ENCODE measurements around the gene SIGLEC9. TPM values are rescaled to one million over a fixed set of nuclear protein-coding genes. Genes with fewer than 3 reads are reported as not detected.

Gene SIGLEC9
- total RNA-seq: 1 to 10 TPM in 3 of 4 donors, under 1 TPM in 1; 0.51 to 2.6 (median 1.7) TPM

DNA sequence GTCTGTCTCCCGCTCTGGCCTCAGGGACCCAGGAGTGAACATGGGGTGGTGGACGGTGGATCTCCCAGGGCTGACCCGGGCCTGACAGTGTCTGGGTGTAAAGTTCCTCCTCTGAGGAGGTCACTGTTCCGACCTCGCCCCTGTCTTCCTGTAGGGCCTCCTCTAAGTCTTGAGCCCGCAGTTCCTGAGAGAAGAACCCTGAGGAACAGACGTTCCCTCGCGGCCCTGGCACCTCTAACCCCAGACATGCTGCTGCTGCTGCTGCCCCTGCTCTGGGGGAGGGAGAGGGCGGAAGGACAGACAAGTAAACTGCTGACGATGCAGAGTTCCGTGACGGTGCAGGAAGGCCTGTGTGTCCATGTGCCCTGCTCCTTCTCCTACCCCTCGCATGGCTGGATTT, at the start of gene SIGLEC9:
TSS of gene SIGLEC9 (plus strand) at position 178 of the 400 bp plus-strand sequence. CDS start at position 247, 69 bp downstream.
- DNase-seq: no peak
- TF ChIP-seq POLR2A (IDR thresholded peaks at IDR 0.05) (no peak), CTCF (IDR thresholded peaks at IDR 0.05) (no peak)
- no peaks in the 10 kb centered on the region for H3K27me3 ChIP-seq
- H3K4me1 ChIP-seq: no peaks in the 10 kb centered on the region
- intact Hi-C loops (cut with DNase I; ENCODE audit: low total_unique reads): no loop called here
- H3K9me3 ChIP-seq: no peaks in the 10 kb centered on the region
- H3K4me3 ChIP-seq: no peak within 1 kb of the TSS
- no peaks in the 10 kb centered on the region for H3K36me3 ChIP-seq
- H3K27ac ChIP-seq: no peak within 1 kb of the TSS

- peaks cover 0 to 6% of the 10 kb centered on the region in 2 donors for H3K9me3 ChIP-seq
- no peaks in the 10 kb centered on the region for H3K36me3 ChIP-seq
- H3K27me3 ChIP-seq: no peaks in the 10 kb centered on the region
- no peak for DNase-seq
- H3K27ac ChIP-seq: no peak overlapping the region
- TF ChIP-seq CTCF (IDR thresholded peaks at IDR 0.05): no peak
- TF ChIP-seq POLR2A (IDR thresholded peaks at IDR 0.05): no peak
- no peak overlapping the region for H3K4me3 ChIP-seq
- intact Hi-C loops (cut with DNase I; ENCODE audit: low total_unique reads): no loop called here
- no peaks in the 10 kb centered on the region for H3K4me1 ChIP-seq
Measured at GRCh38 chr19:51075998-51076397, 48.7 kb upstream of the SIGLEC9 start.

GRCh38 chr19:51076631-51077213, 48.0 kb upstream of the SIGLEC9 start:
- peaks cover 0 to 6% of the 10 kb centered on the region in 2 donors for H3K9me3 ChIP-seq
- H3K36me3 ChIP-seq: no peaks in the 10 kb centered on the region
- H3K4me3 ChIP-seq: no peak overlapping the region
- H3K4me1 ChIP-seq: no peaks in the 10 kb centered on the region
- intact Hi-C loops (cut with DNase I; ENCODE audit: low total_unique reads): no loop called here
- DNase-seq: no peak
- TF ChIP-seq CTCF (IDR thresholded peaks at IDR 0.05): no peak
- TF ChIP-seq POLR2A (IDR thresholded peaks at IDR 0.05): no peak
- H3K27ac ChIP-seq: no peak overlapping the region
- H3K27me3 ChIP-seq: no peaks in the 10 kb centered on the region

- no peak for DNase-seq
- Histone ChIP-seq H3K4me1 (no peaks in the 10 kb centered on the region), H3K9me3 (peaks cover 0 to 6% of the 10 kb centered on the region in 2 donors), H3K36me3 (no peaks in the 10 kb centered on the region), H3K4me3 (no peak overlapping the region), H3K27me3 (no peaks in the 10 kb centered on the region), H3K27ac (no peak overlapping the region)
- intact Hi-C loops (cut with DNase I; ENCODE audit: low total_unique reads): no loop called here
- no peak for TF ChIP-seq POLR2A (IDR thresholded peaks at IDR 0.05)
Measured at GRCh38 chr19:51078104-51078503, 46.6 kb upstream of the SIGLEC9 start.

- Histone ChIP-seq H3K27ac (no peak overlapping the region), H3K27me3 (no peaks in the 10 kb centered on the region), H3K4me3 (no peak overlapping the region), H3K4me1 (no peaks in the 10 kb centered on the region), H3K36me3 (no peaks in the 10 kb centered on the region), H3K9me3 (peaks cover 0 to 1% of the 10 kb centered on the region in 2 donors)
- intact Hi-C loops (cut with DNase I; ENCODE audit: low total_unique reads): no loop called here
- TF ChIP-seq CTCF (IDR thresholded peaks at IDR 0.05) (no peak), POLR2A (IDR thresholded peaks at IDR 0.05) (no peak)
- DNase-seq: no peak
Measured at GRCh38 chr19:51078731-51079130, 46.0 kb upstream of the SIGLEC9 start.
